Measurements from ENCODE around the gene USF1.

GRCh38 chr1:161009602-161010211 is 36.1 kb downstream of the USF1 start:
- no peak for TF ChIP-seq CTCF (IDR thresholded peaks at IDR 0.05)
- no peak for TF ChIP-seq POLR2A (IDR thresholded peaks at IDR 0.05)
- no peak for TF ChIP-seq POLR2AphosphoS5 (IDR thresholded peaks at IDR 0.05)
